H1 (cell line): Measurements from ENCODE around the gene CMTM3. TPM values are rescaled to one million over a fixed set of nuclear protein-coding genes. Genes with fewer than 3 reads are reported as not detected.

Source experiments
- CTCF ChIA-PET: fragments of 300-600 bp; sonication (Branson Sonifier 250); formaldehyde crosslinking; loops from one replicate; lab custom pipeline; 2021; ENCODE audit not compliant: partially characterized antibody; lab: Charles Lee
- POLR2A ChIA-PET: fragments of 300-600 bp; sonication (Branson Sonifier 250); formaldehyde crosslinking; loops from one replicate; lab custom pipeline; 2021; ENCODE audit warnings: inconsistent platforms; ENCODE audit not compliant: partially characterized antibody; lab: Charles Lee
- DNase-seq, 2 experiments: peaks; one replicate each; pipeline versions ENCODE4 v3.0.0 to v3.0.0-alpha.2; 2010 to 2022; ENCODE audit warnings: low spot score in 2 of 2, low read depth in 1 of 2, mixed read lengths in 1 of 2
- FAIRE-seq: peaks from 2 replicates; lab custom pipeline; 2011; peaks lifted over from hg19 to GRCh38; lab: Jason Lieb, UNC
- H2AFZ ChIP-seq: 2 replicates; pipeline ENCODE4 v1.8.1; 2012; ENCODE audit warnings: low read length, inconsistent platforms
- H2AK5ac ChIP-seq: 2 replicates; pipeline ENCODE4 v1.6.1; 2013; ENCODE audit warnings: low read depth, low read length
- H2BK120ac ChIP-seq: replicated peaks from 2 replicates; pipeline ENCODE3; 2013; ENCODE audit warnings: low read depth, low read length, inconsistent platforms
- H2BK12ac ChIP-seq: 2 replicates; pipeline ENCODE4 v1.6.1; 2013; ENCODE audit warnings: low read depth, low read length
- H2BK15ac ChIP-seq: 2 replicates; pipeline ENCODE4 v1.6.1; 2013; ENCODE audit warnings: low read length
- H2BK20ac ChIP-seq: 2 replicates; pipeline ENCODE4 v1.6.1; 2013; ENCODE audit warnings: low read length
- H2BK5ac ChIP-seq: 2 replicates; pipeline ENCODE4 v1.6.1; 2013; ENCODE audit warnings: low read depth, low read length
- H3K14ac ChIP-seq: 2 replicates; pipeline ENCODE4 v1.6.1; 2013; ENCODE audit warnings: inconsistent platforms; ENCODE audit not compliant: insufficient read length
- H3K18ac ChIP-seq: 2 replicates; pipeline ENCODE4 v1.6.1; 2013; ENCODE audit warnings: low read length; ENCODE audit errors: extremely low read depth
- H3K23ac ChIP-seq: 2 replicates; pipeline ENCODE4 v1.6.1; 2013; ENCODE audit warnings: inconsistent platforms; ENCODE audit not compliant: insufficient read length
- H3K23me2 ChIP-seq: 2 replicates; pipeline ENCODE4 v1.6.1; 2013; ENCODE audit warnings: low read depth, low read length
- H3K27ac ChIP-seq: 2 replicates; pipeline ENCODE4 v1.6.1; 2011; ENCODE audit warnings: low read depth, low read length, inconsistent platforms
- H3K27me3 ChIP-seq, 4 experiments: replicated peaks in 1 of 4; 1 replicate in 1 of 4; 2 replicates in 3 of 4; pipeline versions ENCODE4 v1.6.1 to v1.8.1; 2011 to 2013; ENCODE audit warnings: low read length in 3 of 4, mild to moderate bottlenecking in 3 of 4, inconsistent platforms in 2 of 4, mixed read lengths in 2 of 4, moderate library complexity in 1 of 4; ENCODE audit not compliant: control insufficient read depth in 3 of 4, insufficient read depth in 3 of 4; ENCODE audit errors: extremely low read depth in 1 of 4
- H3K36me3 ChIP-seq, 4 experiments: 2 replicates each; pipeline versions ENCODE4 v1.6.1 to v1.8.1; 2011 to 2013; ENCODE audit warnings: mild to moderate bottlenecking in 4 of 4, low read length in 3 of 4, moderate library complexity in 2 of 4, control low read depth in 1 of 4, inconsistent platforms in 1 of 4; ENCODE audit not compliant: insufficient read depth in 4 of 4, control insufficient read depth in 2 of 4
- H3K4ac ChIP-seq: replicated peaks from 2 replicates; pipeline ENCODE3; 2013; ENCODE audit warnings: low read length, low read depth, mixed read lengths, inconsistent platforms; ENCODE audit not compliant: insufficient read length
- H3K4me1 ChIP-seq, 4 experiments: replicated peaks in 1 of 4; 1 replicate in 1 of 4; 2 replicates in 3 of 4; pipeline versions ENCODE4 v1.6.1 to v1.8.1; 2011 to 2013; ENCODE audit warnings: low read length in 3 of 4, inconsistent platforms in 2 of 4, mixed read lengths in 1 of 4; ENCODE audit not compliant: insufficient read depth in 4 of 4, control insufficient read depth in 3 of 4
- H3K4me2 ChIP-seq, 2 experiments: 2 replicates each; pipeline versions ENCODE4 v1.6.1 to v1.8.1; 2011 to 2013; ENCODE audit warnings: low read depth in 2 of 2, low read length in 2 of 2, control low read depth in 1 of 2, inconsistent platforms in 1 of 2, mild to moderate bottlenecking in 1 of 2; ENCODE audit not compliant: insufficient read depth in 1 of 2
- H3K4me3 ChIP-seq, 4 experiments: fragments of 200-600, 300-600 bp in 1 of 4; sonication (generic), shearing (Covaris generic), sonication (Bioruptor Twin) in 1 of 4; 2 replicates each; pipeline versions ENCODE4 v1.5.1 to v1.8.1; 2011 to 2016; ENCODE audit warnings: low read length in 4 of 4, low read depth in 3 of 4, control low read depth in 2 of 4, inconsistent platforms in 2 of 4, mild to moderate bottlenecking in 2 of 4, mixed read lengths in 1 of 4, moderate library complexity in 1 of 4; ENCODE audit not compliant: insufficient read depth in 2 of 4; ENCODE audit errors: extremely low read depth in 1 of 4
- H3K56ac ChIP-seq: replicated peaks from 2 replicates; pipeline ENCODE3; 2013; ENCODE audit warnings: low read depth, mild to moderate bottlenecking, mixed read lengths, low read length, inconsistent platforms; ENCODE audit not compliant: insufficient read length
- H3K79me1 ChIP-seq: 2 replicates; pipeline ENCODE4 v1.6.1; 2013; ENCODE audit warnings: low read depth, low read length, control low read depth
- H3K79me2 ChIP-seq, 2 experiments: 2 replicates each; pipeline versions ENCODE4 v1.6.1 to v1.8.1; 2012 to 2013; ENCODE audit warnings: low read length in 2 of 2, mild to moderate bottlenecking in 2 of 2, inconsistent platforms in 1 of 2; ENCODE audit not compliant: insufficient read depth in 2 of 2, control insufficient read depth in 1 of 2
- H3K9ac ChIP-seq, 4 experiments: replicated peaks in 1 of 4; 1 replicate in 1 of 4; 2 replicates in 3 of 4; pipeline versions ENCODE4 v1.6.1 to v1.8.1; 2011 to 2013; ENCODE audit warnings: low read depth in 3 of 4, low read length in 3 of 4, control low read depth in 2 of 4, mild to moderate bottlenecking in 2 of 4, moderate library complexity in 2 of 4, inconsistent platforms in 1 of 4; ENCODE audit errors: extremely low read depth in 1 of 4
- H3K9me3 ChIP-seq, 2 experiments: 2 replicates each; pipeline versions ENCODE4 v1.6.1 to v1.8.1; 2012 to 2013; ENCODE audit warnings: mild to moderate bottlenecking in 2 of 2, moderate library complexity in 2 of 2, control low read depth in 1 of 2, inconsistent platforms in 1 of 2, low read depth in 1 of 2, low read length in 1 of 2, mixed read lengths in 1 of 2; ENCODE audit not compliant: insufficient read depth in 2 of 2
- H4K20me1 ChIP-seq, 2 experiments: replicated peaks in 1 of 2; 2 replicates each; pipeline versions ENCODE3 to v1.8.1; 2011 to 2013; ENCODE audit warnings: inconsistent platforms in 2 of 2, low read length in 2 of 2, mild to moderate bottlenecking in 1 of 2; ENCODE audit not compliant: insufficient read depth in 2 of 2, control insufficient read depth in 1 of 2
- H4K5ac ChIP-seq: 2 replicates; pipeline ENCODE4 v1.6.1; 2013; ENCODE audit warnings: low read length, low read depth, mixed read lengths, inconsistent platforms; ENCODE audit not compliant: insufficient read length
- H4K8ac ChIP-seq: 2 replicates; pipeline ENCODE4 v1.8.0; 2013; ENCODE audit warnings: mild to moderate bottlenecking, moderate library complexity, low read length, inconsistent platforms; ENCODE audit not compliant: insufficient read depth; ENCODE audit errors: extremely low read depth
- H4K91ac ChIP-seq: replicated peaks from 2 replicates; pipeline ENCODE3; 2013; ENCODE audit warnings: low read length, mixed read lengths, inconsistent platforms; ENCODE audit not compliant: insufficient read length
- JUN ChIP-seq: IDR thresholded peaks from 2 replicates; pipeline ENCODE4 v1.6.1; 2011; ENCODE audit warnings: low read depth, mild to moderate bottlenecking, improper control_type of control experiment, low read length
- POLR2A ChIP-seq, 2 experiments: IDR thresholded peaks; 1 replicate in 1 of 2; 2 replicates in 1 of 2; pipeline ENCODE4 v1.6.1; 2011; ENCODE audit warnings: low read depth in 2 of 2, low read length in 2 of 2, mild to moderate bottlenecking in 2 of 2; ENCODE audit errors: control extremely low read depth in 1 of 2
- WGBS, 2 experiments: shearing (Covaris generic) in 1 of 2; methylation state at CpG; one replicate each; pipeline versions ENCODE4 v1.1.6 to v1.1.7; 2013 to 2015; ENCODE audit warnings: low lambda C conversion rate in 2 of 2, mixed read lengths in 2 of 2, inconsistent platforms in 1 of 2, low coverage in 1 of 2, missing lambda C conversion rate in 1 of 2; ENCODE audit not compliant: insufficient replicate concordance in 2 of 2, insufficient coverage in 1 of 2, insufficient read length in 1 of 2; ENCODE audit errors: extremely low coverage in 1 of 2, missing lambda C conversion rate in 1 of 2; 5-methylcytosine and 5-hydroxymethylcytosine counted together
- polyA plus RNA-seq, 7 experiments: library from polyadenylated mRNA; depleted of rRNA in 3 of 7; stranded (reverse) in 5 of 7; unstranded in 2 of 7; fragments of >200 nt in 5 of 7; fragments of 200-250 nt in 2 of 7; gene quantifications; 1 replicate in 5 of 7; 2 replicates in 1 of 7; 4 replicates in 1 of 7; pipeline versions ENCODE4 v1.2.1 to v1.2.3, GENCODE V29; 2011 to 2013; ENCODE audit warnings: missing spikeins in 2 of 7, mixed read lengths in 2 of 7
- total RNA-seq: library from RNA; stranded (reverse); fragmentation: NEBNext Ultra II Directional; extraction: Animal tissue kit (Norgen Biotek cat#: 25700); gene quantifications from 2 replicates; pipeline ENCODE4 v1.2.1, GENCODE V29; 2021

Gene CMTM3
- total and polyA plus RNA-seq, 2 of the 8 experiments (the other 6 are each of a cell fraction or from before 2014, with no cell fraction given): 24.7 to 24.8 TPM

GRCh38 chr16:66596986-66597848 is 7.3 kb upstream of the CMTM3 start:
- ChIA-PET POLR2A (interaction anchor here (1.2 kb wide), 1 partner anchor 48 kb away, joined by 3 read pairs; no protein-coding TSS in a partner anchor), CTCF (interaction anchor here (0.6 to 2.2 kb wide), 3 partner anchors 8 to 187 kb away, joined by 3 to 12 read pairs (median 4); no protein-coding TSS in a partner anchor)
- DNase-seq (no peak), FAIRE-seq (no peak)
- Histone ChIP-seq H3K9me3 (no peaks in the 10 kb centered on the region), H3K14ac (no peak overlapping the region), H3K9ac (no peak overlapping the region), H2AFZ (no peak overlapping the region), H3K4me3 (no peak overlapping the region), H3K4me1 (no peaks in the 10 kb centered on the region), H3K79me2 (no peaks in the 10 kb centered on the region), H2BK20ac (no peak overlapping the region), H2BK15ac (no peak overlapping the region), H3K23me2 (peaks cover 2% of the 10 kb centered on the region; the same call in 1 of the 2 replicates), H3K27ac (no peak overlapping the region), H4K91ac (no peak overlapping the region), H3K23ac (no peak overlapping the region), H3K18ac (no peak overlapping the region), H3K4me2 (no peak overlapping the region), H2BK12ac (no peak overlapping the region), H3K79me1 (no peaks in the 10 kb centered on the region), H3K4ac (no peak overlapping the region), H4K5ac (no peak overlapping the region), H4K8ac (no peak overlapping the region), H3K27me3 (no peaks in the 10 kb centered on the region), H3K36me3 (no peaks in the 10 kb centered on the region), H2AK5ac (no peak overlapping the region), H4K20me1 (no peaks in the 10 kb centered on the region), H3K56ac (no peak overlapping the region), H2BK5ac (no peak overlapping the region), H2BK120ac (no peak overlapping the region)
- TF ChIP-seq POLR2A (IDR thresholded peaks at IDR 0.05; ENCODE audit: control extremely low read depth in 1 of 2, low read depth in 2 of 2, low read length in 2 of 2): no peak
- TF ChIP-seq JUN: no peak
- WGBS, 2 experiments: 85% methylated on average over 5 of the region's 5 CpGs; no CpG with 5 or more reads in 1 of the 2 experiments
